GM23338 (cell line): ENCODE data around the gene HSD17B2. TPM values are rescaled to one million over a fixed set of nuclear protein-coding genes. Genes with fewer than 3 reads are reported as not detected.

Experiments
- EZH2phosphoT487 ChIP-seq: fragments of 200-600 bp; sonication (generic); IDR thresholded peaks from one replicate; pipeline ENCODE4 v1.8.1; 2018; ENCODE audit warnings: antibody characterized with exemption; ENCODE audit not compliant: unreplicated experiment
- POLR2AphosphoS5 ChIP-seq: IDR thresholded peaks from 2 replicates; pipeline ENCODE4 v1.6.1; 2016; ENCODE audit warnings: antibody characterized with exemption, low read depth
- STAT1 ChIP-seq: IDR thresholded peaks from one replicate; pipeline ENCODE4 v1.6.1; 2016; ENCODE audit warnings: antibody characterized with exemption; ENCODE audit not compliant: unreplicated experiment
- ZNF114 ChIP-seq: fragments of 250-450 bp; sonication (Bioruptor Pico); IDR thresholded peaks from 2 replicates; pipeline ENCODE4 v1.5.0; 2020; ENCODE audit warnings: mild to moderate bottlenecking, moderate library complexity
- ZNF331 ChIP-seq: fragments of 250-450 bp; sonication (Bioruptor Pico); IDR thresholded peaks from 2 replicates; pipeline ENCODE4 v1.5.0; 2020; ENCODE audit warnings: low read depth, mild to moderate bottlenecking, moderate library complexity
- ZNF462 ChIP-seq: fragments of 250-450 bp; sonication (Bioruptor Pico); IDR thresholded peaks from 2 replicates; pipeline ENCODE4 v1.5.0; 2020; ENCODE audit warnings: mild to moderate bottlenecking, moderate library complexity
- polyA plus RNA-seq: library from polyadenylated mRNA; unstranded; fragments of >200 nt; fragmentation: Nextera tagmentation; extraction: Ambion mirVana; gene quantifications from 2 replicates; pipeline ENCODE4 v1.2.1, GENCODE V29; 2016
- total RNA-seq: library from RNA; depleted of rRNA; stranded (reverse); fragments of >200 nt; shearing (Covaris generic); gene quantifications from 2 replicates; pipeline ENCODE4 v1.2.3, GENCODE V29; 2014
- TF ChIP-seq, protein P1 (sequence below), 2 experiments: fragments of 200-600 bp in 1 of 2; sonication (generic) in 1 of 2; conservative IDR thresholded peaks; 2 replicates each; pipeline versions ENCODE4 v1.5.1 to v1.6.1; 2016 to 2017; ENCODE audit warnings: antibody characterized with exemption in 2 of 2, low read depth in 2 of 2, mild to moderate bottlenecking in 2 of 2, moderate library complexity in 1 of 2
- TF ChIP-seq, protein P2 (sequence below): IDR thresholded peaks from 2 replicates; pipeline ENCODE4 v1.6.1; 2016; ENCODE audit warnings: antibody characterized with exemption

The HSD17B2 gene
- total and polyA plus RNA-seq, 2 experiments from 2014 or later = 0.29 TPM; not detected in 1

DNA sequence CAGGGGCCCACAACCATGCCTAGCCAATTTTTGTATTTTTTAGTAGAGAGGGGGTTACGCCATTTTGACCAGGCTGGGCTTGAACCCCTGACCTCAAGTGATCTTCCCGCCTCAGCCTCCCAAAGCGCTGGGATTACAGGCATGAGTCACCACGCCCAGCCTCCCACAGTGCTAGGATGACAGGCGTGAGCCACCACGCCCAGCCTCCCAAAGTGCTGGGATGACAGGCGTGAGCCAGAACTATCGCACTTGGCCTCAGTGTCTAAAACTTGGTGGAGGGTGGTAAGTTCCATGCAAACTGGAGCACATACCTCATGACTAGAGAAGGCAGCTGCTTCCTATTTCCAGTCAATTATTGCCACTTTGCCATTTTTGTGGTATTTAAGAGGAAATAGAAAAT, 7.1 kb downstream of the HSD17B2 start (continued):
- TF ChIP-seq ZNF462 (CRISPR knock-in tag) (no peak), EZH2phosphoT487 (no peak), POLR2AphosphoS5 (no peak), ZNF114 (CRISPR knock-in tag) (no peak), STAT1 (no peak), ZNF331 (no peak)
- TF ChIP-seq, protein P1, sequence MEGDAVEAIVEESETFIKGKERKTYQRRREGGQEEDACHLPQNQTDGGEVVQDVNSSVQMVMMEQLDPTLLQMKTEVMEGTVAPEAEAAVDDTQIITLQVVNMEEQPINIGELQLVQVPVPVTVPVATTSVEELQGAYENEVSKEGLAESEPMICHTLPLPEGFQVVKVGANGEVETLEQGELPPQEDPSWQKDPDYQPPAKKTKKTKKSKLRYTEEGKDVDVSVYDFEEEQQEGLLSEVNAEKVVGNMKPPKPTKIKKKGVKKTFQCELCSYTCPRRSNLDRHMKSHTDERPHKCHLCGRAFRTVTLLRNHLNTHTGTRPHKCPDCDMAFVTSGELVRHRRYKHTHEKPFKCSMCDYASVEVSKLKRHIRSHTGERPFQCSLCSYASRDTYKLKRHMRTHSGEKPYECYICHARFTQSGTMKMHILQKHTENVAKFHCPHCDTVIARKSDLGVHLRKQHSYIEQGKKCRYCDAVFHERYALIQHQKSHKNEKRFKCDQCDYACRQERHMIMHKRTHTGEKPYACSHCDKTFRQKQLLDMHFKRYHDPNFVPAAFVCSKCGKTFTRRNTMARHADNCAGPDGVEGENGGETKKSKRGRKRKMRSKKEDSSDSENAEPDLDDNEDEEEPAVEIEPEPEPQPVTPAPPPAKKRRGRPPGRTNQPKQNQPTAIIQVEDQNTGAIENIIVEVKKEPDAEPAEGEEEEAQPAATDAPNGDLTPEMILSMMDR (conservative IDR thresholded peaks at IDR 0.05; ENCODE audit: low read depth in 2 of 2) = no peak
- TF ChIP-seq, protein P2, sequence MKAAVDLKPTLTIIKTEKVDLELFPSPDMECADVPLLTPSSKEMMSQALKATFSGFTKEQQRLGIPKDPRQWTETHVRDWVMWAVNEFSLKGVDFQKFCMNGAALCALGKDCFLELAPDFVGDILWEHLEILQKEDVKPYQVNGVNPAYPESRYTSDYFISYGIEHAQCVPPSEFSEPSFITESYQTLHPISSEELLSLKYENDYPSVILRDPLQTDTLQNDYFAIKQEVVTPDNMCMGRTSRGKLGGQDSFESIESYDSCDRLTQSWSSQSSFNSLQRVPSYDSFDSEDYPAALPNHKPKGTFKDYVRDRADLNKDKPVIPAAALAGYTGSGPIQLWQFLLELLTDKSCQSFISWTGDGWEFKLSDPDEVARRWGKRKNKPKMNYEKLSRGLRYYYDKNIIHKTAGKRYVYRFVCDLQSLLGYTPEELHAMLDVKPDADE = no peak
